HG02623 (cell line): ENCODE data around the gene CEP85L.
A peak's percentile ranks its signal among the peaks of the same experiment; 100 is the strongest.

ENCODE experiments used
- ATAC-seq: cut with Tn5 transposase; IDR thresholded peaks from one replicate; pipeline ENCODE4 v1.9.1; 2021; ENCODE audit warnings: moderate library complexity; ENCODE audit not compliant: unreplicated experiment

Gene CEP85L

GRCh38 chr6:118504611-118505010 is 146.8 kb downstream of the CEP85L start:
- ATAC-seq = no peak

DNA sequence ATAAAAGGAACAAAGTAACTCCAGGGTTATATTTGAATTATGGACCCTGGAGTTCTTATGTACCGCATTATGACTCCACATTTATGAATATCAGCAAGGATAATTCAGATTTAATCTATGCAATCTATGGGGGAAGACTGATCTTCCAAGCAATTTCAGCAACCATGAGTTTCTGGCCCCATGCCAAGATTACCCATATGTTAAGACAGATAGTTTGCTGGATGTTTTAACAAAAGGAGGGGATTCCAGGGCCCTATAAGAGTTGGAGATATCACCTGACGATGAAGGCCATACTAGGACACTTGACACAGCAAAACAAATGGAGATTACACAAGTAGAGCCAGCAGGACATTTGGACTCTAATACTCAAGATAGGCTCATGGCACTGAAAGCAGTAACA is 149.2 kb downstream of the CEP85L start:
- no peak for ATAC-seq

DNA sequence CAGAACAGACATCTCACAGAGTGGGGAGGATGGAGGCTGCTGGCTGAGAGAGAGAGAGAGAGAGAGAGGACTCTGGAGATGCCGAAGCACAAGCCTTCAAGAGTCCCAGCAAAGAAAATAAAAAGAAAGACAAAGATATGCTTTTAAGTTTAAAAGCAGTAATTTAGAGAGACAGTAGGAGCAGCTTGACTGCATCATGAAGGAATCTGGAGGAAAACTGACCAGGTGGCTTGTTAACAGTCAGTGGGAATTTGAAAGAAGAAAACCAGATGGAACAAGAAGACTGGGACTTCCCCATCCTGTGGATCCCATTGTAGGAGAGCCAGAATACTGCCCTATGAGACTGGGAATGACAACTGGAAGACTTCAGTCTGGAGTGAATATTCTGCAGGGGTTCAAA is 149.6 kb downstream of the CEP85L start:
- ATAC-seq = no peak

GRCh38 chr6:118501099-118501498 is 150.3 kb downstream of the CEP85L start:
- no peak for ATAC-seq

- ATAC-seq = no peak
These were observed 151.0 kb downstream of the CEP85L start for GRCh38 chr6:118500130-118501015.

- ATAC-seq = no peak
These were observed 155.7 kb downstream of the CEP85L start for GRCh38 chr6:118495485-118496280.

DNA sequence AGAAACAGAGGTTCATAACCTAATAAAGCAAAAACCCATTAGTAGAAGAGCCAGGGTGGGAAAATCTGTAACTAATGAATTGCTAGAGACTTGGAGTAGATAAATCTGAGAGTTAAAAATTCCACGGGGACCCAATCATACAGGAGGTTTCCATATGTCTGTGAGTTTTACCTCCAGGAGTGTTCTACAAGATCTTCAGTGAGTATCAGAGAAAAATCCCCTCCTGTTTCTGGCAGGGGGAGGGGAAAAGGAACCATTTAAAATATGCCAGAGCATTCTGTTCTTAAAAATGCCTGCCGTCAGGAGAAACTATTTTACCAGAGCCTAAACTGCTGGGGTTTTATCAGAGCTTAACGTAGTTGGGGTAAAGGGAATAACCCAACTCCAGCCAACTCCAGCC is 157.3 kb downstream of the CEP85L start:
- ATAC-seq = no peak

DNA sequence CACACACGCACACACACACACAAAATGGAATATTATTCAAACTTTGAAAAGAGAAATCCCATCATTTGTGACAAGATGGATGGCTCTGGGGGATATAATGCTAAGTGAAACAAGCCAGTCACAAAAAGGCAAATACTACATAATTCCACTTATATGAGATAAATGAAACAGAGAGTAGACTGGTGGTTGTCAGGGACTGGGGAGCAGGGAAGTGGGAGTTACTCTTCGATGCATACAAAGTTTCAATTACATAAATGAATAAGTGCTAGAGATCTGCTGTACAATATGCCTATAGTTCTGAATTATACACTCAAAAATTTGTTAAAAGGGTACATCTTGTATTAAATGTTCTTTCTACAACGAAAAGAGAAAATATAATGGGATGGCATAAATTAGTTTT is 161.4 kb downstream of the CEP85L start:
- no peak for ATAC-seq

GRCh38 chr6:118488631-118489030 is 162.8 kb downstream of the CEP85L start:
- no peak for ATAC-seq

DNA sequence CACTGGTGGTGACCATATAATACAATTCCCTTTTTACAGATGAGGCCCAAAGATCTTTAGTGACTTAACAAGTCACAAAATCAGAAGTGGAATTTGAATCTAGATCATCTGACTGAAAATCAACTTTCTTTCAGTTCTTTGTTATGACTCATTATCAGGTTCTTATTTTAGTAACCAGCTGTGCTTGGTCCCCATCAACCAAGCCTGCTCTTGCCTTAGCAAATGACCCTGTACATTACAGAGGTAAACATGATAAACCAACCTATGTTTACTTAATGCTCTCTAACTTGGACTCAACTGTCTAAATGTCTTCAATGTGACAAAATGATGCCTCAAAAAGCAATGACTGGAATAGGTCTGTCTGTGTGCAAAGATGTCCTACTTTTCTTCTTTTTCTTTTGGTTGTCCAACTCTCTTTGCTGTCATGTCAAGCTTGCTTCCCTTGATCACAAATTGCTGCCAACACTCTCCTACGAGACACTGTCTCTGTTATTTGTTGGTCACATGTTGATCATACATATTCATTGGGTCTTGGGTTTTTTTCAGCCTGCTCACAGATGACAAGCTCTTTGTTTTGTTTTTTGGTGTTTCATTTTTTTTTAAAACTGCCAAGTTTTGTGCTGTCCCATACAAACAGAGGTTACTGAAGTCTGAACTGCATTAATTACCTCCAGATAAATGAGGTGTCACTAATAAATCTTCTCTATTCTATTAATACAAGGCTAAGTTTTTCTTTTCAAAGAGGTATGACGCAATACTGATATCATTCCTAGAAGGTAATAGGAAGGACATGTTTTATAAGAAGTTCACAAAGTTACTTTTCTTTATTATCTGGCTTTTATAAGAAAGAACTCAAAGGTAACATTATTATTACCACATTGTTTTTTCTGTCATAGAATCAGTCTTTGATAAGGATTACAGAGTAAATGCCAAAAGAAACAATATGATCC is 165.5 kb downstream of the CEP85L start:
- peak; percentile 90 for ATAC-seq

DNA sequence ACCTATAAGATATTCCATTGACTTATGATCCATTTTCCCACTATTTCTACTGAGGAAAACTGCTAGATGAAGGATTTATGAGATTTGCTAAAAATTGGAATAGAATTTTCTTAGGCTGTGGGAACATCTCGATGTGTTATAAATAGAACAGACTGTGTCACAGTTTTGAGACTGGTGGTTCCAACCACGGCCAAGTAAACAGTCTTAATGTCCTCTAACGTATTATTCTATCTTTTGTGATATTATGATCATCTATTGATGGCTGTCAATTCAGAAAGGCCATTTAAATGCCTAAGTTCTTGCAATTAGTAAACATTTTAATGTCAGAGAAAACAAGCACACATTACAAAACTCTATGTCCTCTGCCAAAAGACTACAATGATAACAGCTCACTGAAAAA is 174.8 kb downstream of the CEP85L start:
- no peak for ATAC-seq

GRCh38 chr6:118473266-118473665 is 178.1 kb downstream of the CEP85L start:
- no peak for ATAC-seq

GRCh38 chr6:118469468-118469867 is 181.9 kb downstream of the CEP85L start:
- ATAC-seq = no peak

DNA sequence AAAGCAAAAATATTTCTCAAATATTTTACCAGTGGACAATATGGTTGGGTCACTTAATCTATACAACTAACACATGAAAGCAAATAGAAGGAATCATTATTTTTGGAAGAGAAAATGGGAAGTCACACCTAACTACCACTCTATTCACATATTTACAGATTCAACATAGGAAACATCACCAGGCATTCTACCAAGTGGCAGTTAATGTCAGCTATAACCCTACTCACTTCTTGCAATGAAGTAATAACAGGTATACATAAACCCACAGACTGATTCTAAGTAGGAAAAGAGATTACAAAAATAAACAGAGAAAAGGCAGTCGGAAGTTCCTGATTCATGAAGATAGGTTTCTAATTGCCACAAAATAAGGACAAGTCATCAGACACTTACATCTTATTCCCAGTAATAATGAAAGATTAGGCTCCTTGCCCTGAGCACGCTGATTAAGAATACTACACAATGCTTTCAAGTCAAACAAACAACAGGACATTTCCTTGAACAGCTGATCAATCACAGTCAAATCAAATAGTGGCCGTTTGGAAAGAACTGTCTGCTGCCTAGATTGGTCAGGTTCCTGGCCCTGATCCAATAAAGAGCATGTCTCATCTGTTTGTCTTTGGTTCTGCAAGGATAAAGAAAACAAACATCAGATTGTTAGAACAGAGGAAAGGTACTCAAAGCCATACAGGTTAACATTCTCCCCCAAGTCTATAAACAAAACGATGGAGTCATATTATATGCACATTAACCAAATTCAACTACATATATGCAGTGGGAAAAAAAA is 182.5 kb downstream of the CEP85L start:
- ATAC-seq = no peak

GRCh38 chr6:118467181-118467580 is 184.2 kb downstream of the CEP85L start:
- ATAC-seq = peak; percentile 77

GRCh38 chr6:118464620-118465019 is 186.8 kb downstream of the CEP85L start:
- no peak for ATAC-seq

- ATAC-seq = no peak
These were observed 190.4 kb downstream of the CEP85L start for GRCh38 chr6:118460958-118461470.

DNA sequence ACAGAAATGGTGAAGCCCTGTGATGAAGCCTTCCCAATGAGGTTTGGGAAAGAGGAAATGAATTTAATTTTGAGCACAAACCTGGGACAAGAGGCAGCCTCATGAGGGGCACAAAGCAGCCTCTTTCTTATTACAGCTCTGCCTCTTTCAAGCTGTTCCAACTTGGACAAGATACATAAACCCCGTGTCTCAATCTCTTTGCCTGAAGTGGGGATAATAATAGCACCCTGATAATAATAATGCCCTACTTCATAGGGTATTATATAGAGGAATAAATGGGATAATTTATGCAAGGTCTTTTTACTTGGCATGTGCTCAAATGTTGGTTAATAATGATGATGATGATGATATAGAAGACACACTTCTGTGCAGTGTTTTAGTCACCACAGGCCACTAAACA is 194.4 kb downstream of the CEP85L start:
- no peak for ATAC-seq

- no peak for ATAC-seq
These were observed 199.6 kb downstream of the CEP85L start for GRCh38 chr6:118451839-118452238.

DNA sequence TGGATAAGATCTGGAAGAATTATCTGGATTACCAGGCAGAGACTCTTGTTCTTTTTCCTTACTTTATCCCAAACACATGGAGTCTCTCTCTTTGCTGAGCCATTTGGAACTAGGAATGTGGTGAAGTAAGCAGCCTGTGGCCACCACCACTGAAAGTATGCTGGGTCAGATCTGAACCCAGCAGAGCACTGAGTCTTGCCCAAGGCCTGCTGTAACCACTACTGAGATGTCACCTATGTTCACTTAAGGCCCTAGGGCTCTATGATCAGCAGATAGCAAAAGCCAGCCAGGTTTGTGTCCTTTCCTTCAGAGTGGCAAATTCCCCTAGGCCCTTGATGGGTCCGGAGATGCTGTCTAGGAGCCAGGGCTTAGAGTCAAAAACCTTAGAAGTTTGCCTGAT is 206.6 kb downstream of the CEP85L start:
- ATAC-seq = no peak
